Right cardiac atrium (tissue), 5 donors: ENCODE results near the gene OR1A1. TPM values are rescaled to one million over a fixed set of nuclear protein-coding genes. Genes with fewer than 3 reads are reported as not detected.
"Not testable (repeated sequence)": the region's sequence is repeated elsewhere in the genome, so short reads cannot be mapped to it uniquely, and the experiment has no call there.

Source experiments
- ATAC-seq, 2 donors: fragments of 200-7000 bp; cut with Tn5 transposase; one replicate each; pipeline versions ENCODE4 v1.8.0 to v1.9.1; 2020; ENCODE audit warnings: moderate library complexity in 2 of 2, mild to moderate bottlenecking in 1 of 2
- DNase-seq, 3 donors: peaks; one replicate each; pipeline ENCODE4 v3.0.0-alpha.2; 2020
- H3K27ac ChIP-seq: one replicate; pipeline ENCODE4 v1.5.1; 2013; ENCODE audit warnings: mild to moderate bottlenecking, low read length, control low read depth, moderate library complexity
- H3K27me3 ChIP-seq: one replicate; pipeline ENCODE4 v1.6.1; 2013; ENCODE audit not compliant: control insufficient read depth, insufficient read depth
- H3K4me1 ChIP-seq: one replicate; pipeline ENCODE4 v1.6.1; 2013; ENCODE audit warnings: low read length; ENCODE audit not compliant: control insufficient read depth, insufficient read depth
- H3K4me3 ChIP-seq: one replicate; pipeline ENCODE4 v1.5.1; 2013; ENCODE audit warnings: low read length, control low read depth
- H3K9me3 ChIP-seq: one replicate; pipeline ENCODE4 v1.6.1; 2013; ENCODE audit warnings: low read length; ENCODE audit not compliant: control insufficient read depth
- whole genome bisulfite sequencing: extraction: QIAGEN DNeasy Blood & Tissue Kit; methylation state at CpG from one replicate; pipeline ENCODE4 v1.1.7; 2013; 5-methylcytosine and 5-hydroxymethylcytosine counted together
- intact Hi-C, 4 donors: fragments of 100-400 bp; cut with DNase I; formaldehyde crosslinking; loops; one replicate each; pipeline versions ENCODE4 v1.11.0 to v1.14.0; 2022 to 2023
- long read RNA-seq, 4 donors: library from polyadenylated mRNA; unstranded; transcript quantifications; one replicate each; pipeline ENCODE4 v2.0.0, GENCODE V29; 2020 to 2021
- polyA plus RNA-seq: library from polyadenylated mRNA; stranded (reverse); fragments of 200-250 nt; gene quantifications from one replicate; pipeline ENCODE4 v1.2.3, GENCODE V29; 2013
- total RNA-seq, 4 donors: library from RNA; stranded (reverse); fragmentation: NEBNext Ultra II Directional; extraction: Animal tissue kit (Norgen Biotek cat#: 25700); gene quantifications; one replicate each; pipeline ENCODE4 v1.2.1, GENCODE V29; 2021
- donor health status: healthy with polysubstance abuse.
- donor health status: DM: no; HTN: yes; CAD: no.
- donor health status: DM: no; HTN: no; CAD: no.
- donor health status: DM: no; HTN: yes; CAD: no; lungs with severe emphysema.
- donor health status: DM: yes; HTN: yes; CAD: no.

OR1A1 gene
- not detected for total RNA-seq
- polyA plus RNA-seq = not detected
- long read RNA-seq, donor 1 = 0 reads
- long read RNA-seq, donor 2 = 0 reads
- long read RNA-seq, donor 3 = 0 reads
- long read RNA-seq, donor 4 = 0 reads

- Histone ChIP-seq H3K4me3 (no peak within 1 kb of the TSS), H3K27ac (no peak within 1 kb of the TSS), H3K27me3 (no peaks in the 10 kb centered on the region), H3K9me3 (no peaks in the 10 kb centered on the region), H3K4me1 (no peaks in the 10 kb centered on the region)
- 71% methylated on average over 7 of the region's 7 CpGs for WGBS
- ATAC-seq = no peak
- no peak for DNase-seq
- intact Hi-C loops = no loop called here
These were observed at the start of gene OR1A1 for GRCh38 chr17:3207367-3207766. TSS of gene OR1A1 (plus strand) at chr17:3207667. CDS start at chr17:3215621, 7,954 bp downstream.

GRCh38 chr17:3167574-3167973 lies 39.9 kb upstream of the OR1A1 start:
- no peak for DNase-seq
- no peak for ATAC-seq
- no peak overlapping the region for H3K4me3 ChIP-seq
- no peaks in the 10 kb centered on the region for H3K4me1 ChIP-seq
- no peak overlapping the region for H3K27ac ChIP-seq
- H3K27me3 ChIP-seq = no peaks in the 10 kb centered on the region
- intact Hi-C loops = no loop called here
- WGBS = 55% methylated on average over 5 of the region's 5 CpGs
- H3K9me3 ChIP-seq = peaks cover 6% of the 10 kb centered on the region

GRCh38 chr17:3189961-3190360 lies 17.5 kb upstream of the OR1A1 start:
- intact Hi-C loops = no loop called here
- no peak for DNase-seq

GRCh38 chr17:3197219-3197618 lies 10.2 kb upstream of the OR1A1 start, which contains the start of gene OR1A2:
TSS of gene OR1A2 (plus strand) at chr17:3197519. CDS start at chr17:3197519, 0 bp downstream.
- intact Hi-C loops = no loop called here
- no peaks in the 10 kb centered on the region for H3K4me1 ChIP-seq
- peaks cover 2% of the 10 kb centered on the region for H3K9me3 ChIP-seq
- WGBS = 73% methylated on average over 4 of the region's 4 CpGs
- no peaks in the 10 kb centered on the region for H3K27me3 ChIP-seq
- ATAC-seq = no peak
- no peak within 1 kb of the TSS for H3K4me3 ChIP-seq
- DNase-seq = no peak
- H3K27ac ChIP-seq = no peak within 1 kb of the TSS

More at GRCh38 chr17:3189961-3190360, 17.5 kb upstream of the OR1A1 start:
- no peak overlapping the region for H3K4me3 ChIP-seq
- ATAC-seq = no peak
- no peaks in the 10 kb centered on the region for H3K27me3 ChIP-seq
- no peak overlapping the region for H3K27ac ChIP-seq
- no peaks in the 10 kb centered on the region for H3K9me3 ChIP-seq
- H3K4me1 ChIP-seq = no peaks in the 10 kb centered on the region
- WGBS = 30% methylated on average over 4 of the region's 4 CpGs

GRCh38 chr17:3208484-3208883 lies 1.0 kb downstream of the OR1A1 start:
- no peak for ATAC-seq
- H3K4me1 ChIP-seq = no peaks in the 10 kb centered on the region
- no peaks in the 10 kb centered on the region for H3K27me3 ChIP-seq
- 86% methylated on average over 6 of the region's 6 CpGs for WGBS
- peaks cover under 1% of the 10 kb centered on the region for H3K9me3 ChIP-seq
- no peak overlapping the region for H3K27ac ChIP-seq
- intact Hi-C loops = no loop called here
- no peak overlapping the region for H3K4me3 ChIP-seq
- no peak for DNase-seq

- ATAC-seq (no peak), DNase-seq (no peak)
- no peaks in the 10 kb centered on the region for H3K4me1 ChIP-seq
- intact Hi-C loops = no loop called here
- WGBS = 82% methylated on average over 3 of the region's 3 CpGs
- no peak overlapping the region for H3K27ac ChIP-seq
- H3K9me3 ChIP-seq = peaks cover 5% of the 10 kb centered on the region
- H3K4me3 ChIP-seq = no peak overlapping the region
- H3K27me3 ChIP-seq = peaks cover 3% of the 10 kb centered on the region
These were observed 5.5 kb downstream of the OR1A1 start for GRCh38 chr17:3213001-3213400.

GRCh38 chr17:3213587-3213986 lies 6.1 kb downstream of the OR1A1 start:
- Histone ChIP-seq H3K27ac (no peak overlapping the region), H3K9me3 (peaks cover 5% of the 10 kb centered on the region), H3K4me3 (no peak overlapping the region), H3K4me1 (no peaks in the 10 kb centered on the region), H3K27me3 (peaks cover 3% of the 10 kb centered on the region)
- no peak for ATAC-seq
- no peak for DNase-seq
- 55% methylated on average over 6 of the region's 6 CpGs for WGBS
- intact Hi-C loops = no loop called here

GRCh38 chr17:3219978-3220377 lies 12.5 kb downstream of the OR1A1 start:
- H3K9me3 ChIP-seq, H3K4me1 ChIP-seq, H3K27me3 ChIP-seq, DNase-seq, ATAC-seq, H3K27ac ChIP-seq, intact Hi-C loops, H3K4me3 ChIP-seq: not testable (repeated sequence)
- 66% methylated on average over 3 of the region's 3 CpGs for WGBS

- no peaks in the 10 kb centered on the region for H3K9me3 ChIP-seq
- no peaks in the 10 kb centered on the region for H3K27me3 ChIP-seq
- no peak for ATAC-seq
- DNase-seq = no peak
- H3K4me1 ChIP-seq = no peaks in the 10 kb centered on the region
- no peak overlapping the region for H3K27ac ChIP-seq
- 84% methylated on average over 2 of the region's 2 CpGs for WGBS
- intact Hi-C loops = no loop called here
- no peak overlapping the region for H3K4me3 ChIP-seq
These were observed 14.4 kb downstream of the OR1A1 start for GRCh38 chr17:3221850-3222249.

GRCh38 chr17:3222505-3222904 lies 15.0 kb downstream of the OR1A1 start:
- no peaks in the 10 kb centered on the region for H3K4me1 ChIP-seq
- ATAC-seq (no peak), DNase-seq (no peak)
- WGBS = 52% methylated on average over 2 of the region's 2 CpGs
- intact Hi-C loops = no loop called here
- H3K27ac ChIP-seq = no peak overlapping the region
- no peak overlapping the region for H3K4me3 ChIP-seq
- H3K9me3 ChIP-seq = no peaks in the 10 kb centered on the region
- H3K27me3 ChIP-seq = no peaks in the 10 kb centered on the region

GRCh38 chr17:3224721-3225352 lies 17.4 kb downstream of the OR1A1 start:
- intact Hi-C loops, ATAC-seq, DNase-seq: not testable (repeated sequence)

GRCh38 chr17:3232300-3232699 lies 24.8 kb downstream of the OR1A1 start:
- H3K27ac ChIP-seq, ATAC-seq, H3K4me1 ChIP-seq, intact Hi-C loops, H3K4me3 ChIP-seq, H3K27me3 ChIP-seq, H3K9me3 ChIP-seq, DNase-seq: not testable (repeated sequence)
- WGBS = 88% methylated on average over 8 of the region's 8 CpGs

More at GRCh38 chr17:3224721-3225352, 17.4 kb downstream of the OR1A1 start:
- H3K4me1 ChIP-seq, H3K27me3 ChIP-seq, H3K27ac ChIP-seq, H3K9me3 ChIP-seq, H3K4me3 ChIP-seq: not testable (repeated sequence)
